ENCODE data around the gene FEM1C. TPM values are rescaled to one million over a fixed set of nuclear protein-coding genes. Genes with fewer than 3 reads are reported as not detected.

FEM1C gene
- total RNA-seq, 1 donor from 2014 or later: 24.1 TPM

DNA sequence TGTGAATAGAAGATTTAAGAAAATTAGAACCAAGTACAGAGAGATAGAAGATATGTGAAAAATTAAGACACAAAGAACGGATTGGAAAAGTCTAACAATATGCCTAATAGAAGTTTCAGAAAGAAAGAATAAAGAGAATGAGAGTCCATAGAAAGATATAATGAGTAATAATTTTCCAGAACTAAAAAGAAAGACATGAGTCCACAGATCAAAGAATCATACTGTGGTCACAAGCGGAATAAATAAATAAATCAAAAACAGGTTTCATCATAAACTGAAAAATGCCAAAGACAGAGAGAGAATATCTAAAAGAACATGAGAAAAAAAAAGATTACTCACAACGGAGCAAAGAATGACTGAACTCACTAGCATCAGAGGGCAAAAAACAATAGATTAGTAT lies 32.9 kb downstream of the FEM1C start:
- H3K4me1 ChIP-seq: no peaks in the 10 kb centered on the region
- no peak overlapping the region for H3K27ac ChIP-seq
- intact Hi-C loops (cut with DNase I): no loop called here
- no peak for DNase-seq
- TF ChIP-seq, protein P1, sequence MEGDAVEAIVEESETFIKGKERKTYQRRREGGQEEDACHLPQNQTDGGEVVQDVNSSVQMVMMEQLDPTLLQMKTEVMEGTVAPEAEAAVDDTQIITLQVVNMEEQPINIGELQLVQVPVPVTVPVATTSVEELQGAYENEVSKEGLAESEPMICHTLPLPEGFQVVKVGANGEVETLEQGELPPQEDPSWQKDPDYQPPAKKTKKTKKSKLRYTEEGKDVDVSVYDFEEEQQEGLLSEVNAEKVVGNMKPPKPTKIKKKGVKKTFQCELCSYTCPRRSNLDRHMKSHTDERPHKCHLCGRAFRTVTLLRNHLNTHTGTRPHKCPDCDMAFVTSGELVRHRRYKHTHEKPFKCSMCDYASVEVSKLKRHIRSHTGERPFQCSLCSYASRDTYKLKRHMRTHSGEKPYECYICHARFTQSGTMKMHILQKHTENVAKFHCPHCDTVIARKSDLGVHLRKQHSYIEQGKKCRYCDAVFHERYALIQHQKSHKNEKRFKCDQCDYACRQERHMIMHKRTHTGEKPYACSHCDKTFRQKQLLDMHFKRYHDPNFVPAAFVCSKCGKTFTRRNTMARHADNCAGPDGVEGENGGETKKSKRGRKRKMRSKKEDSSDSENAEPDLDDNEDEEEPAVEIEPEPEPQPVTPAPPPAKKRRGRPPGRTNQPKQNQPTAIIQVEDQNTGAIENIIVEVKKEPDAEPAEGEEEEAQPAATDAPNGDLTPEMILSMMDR (IDR thresholded peaks at IDR 0.05): no peak
- no peak for ATAC-seq
- H3K27me3 ChIP-seq (ENCODE audit: low read depth): no peaks in the 10 kb centered on the region
- no peaks in the 10 kb centered on the region for H3K36me3 ChIP-seq
- H3K9me3 ChIP-seq: no peaks in the 10 kb centered on the region
- no peak overlapping the region for H3K4me3 ChIP-seq

DNA sequence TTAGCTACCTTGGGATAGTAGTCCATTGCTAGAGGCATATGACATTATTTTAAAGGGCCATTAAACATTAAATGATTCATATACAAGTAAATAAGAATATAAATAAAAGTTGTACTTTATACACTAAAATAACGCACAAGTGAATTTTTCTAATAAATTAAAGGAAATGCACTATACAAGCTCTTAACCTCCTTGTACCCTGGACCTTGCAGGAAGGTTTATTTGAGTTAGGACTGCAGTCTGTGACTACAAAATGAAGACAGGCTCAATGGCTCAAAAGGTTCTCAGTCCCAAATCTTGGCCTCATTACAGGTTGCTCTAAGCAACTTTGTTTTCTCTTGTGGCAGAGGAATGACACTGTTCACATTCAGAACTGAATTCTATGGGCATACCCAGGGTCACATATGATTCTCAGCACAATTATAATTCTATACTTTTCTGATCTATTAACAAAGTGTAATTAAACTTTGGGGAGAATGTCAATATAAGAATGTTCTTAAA lies 34.4 kb downstream of the FEM1C start:
- H3K4me1 ChIP-seq: no peaks in the 10 kb centered on the region
- no peaks in the 10 kb centered on the region for H3K9me3 ChIP-seq
- intact Hi-C loops (cut with DNase I): no loop called here
- DNase-seq: no peak
- H3K36me3 ChIP-seq: no peaks in the 10 kb centered on the region
- no peak overlapping the region for H3K27ac ChIP-seq
- H3K27me3 ChIP-seq (ENCODE audit: low read depth): no peaks in the 10 kb centered on the region
- TF ChIP-seq, protein P1 (IDR thresholded peaks at IDR 0.05): no peak
- no peak for ATAC-seq
- H3K4me3 ChIP-seq: no peak overlapping the region

DNA sequence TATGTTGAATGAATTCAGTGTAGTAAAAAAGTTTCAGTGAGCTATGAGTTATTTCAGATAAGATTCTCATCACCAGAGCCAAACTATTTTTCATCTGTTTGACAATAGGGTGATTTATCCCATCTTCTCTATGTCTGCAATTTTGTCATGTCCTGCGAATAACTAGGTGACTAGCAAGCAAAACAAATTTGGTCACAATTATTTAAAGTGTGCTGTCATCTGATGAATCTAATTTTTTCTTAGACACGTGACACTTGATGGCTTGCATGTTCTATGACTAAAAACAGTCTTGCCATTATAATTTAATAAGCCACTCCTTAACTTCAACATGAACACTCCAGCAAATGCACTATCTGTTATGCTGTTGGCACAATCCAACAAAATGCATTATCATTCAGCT lies 35.0 kb downstream of the FEM1C start:
- no peaks in the 10 kb centered on the region for H3K9me3 ChIP-seq
- intact Hi-C loops (cut with DNase I): no loop called here
- TF ChIP-seq, protein P1 (IDR thresholded peaks at IDR 0.05): no peak

DNA sequence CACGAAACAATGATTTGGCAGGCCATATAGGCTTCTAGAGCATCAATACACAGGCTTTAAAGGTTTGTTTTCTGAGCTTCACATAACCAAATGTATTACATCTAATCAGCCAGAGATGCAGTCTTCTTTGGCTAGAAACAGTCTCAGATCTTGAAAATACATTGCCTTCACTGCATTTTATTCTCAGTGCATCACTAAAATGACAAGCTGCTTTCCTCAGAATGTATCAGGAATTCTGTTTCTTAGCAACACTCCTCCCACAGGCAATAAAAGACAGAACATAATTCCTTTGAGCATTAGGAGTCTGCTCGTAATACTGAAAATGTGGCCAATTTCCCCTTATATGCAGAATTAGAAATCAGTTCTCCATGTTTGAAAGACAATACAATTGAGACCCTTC lies 36.9 kb downstream of the FEM1C start:
- H3K36me3 ChIP-seq: no peaks in the 10 kb centered on the region
- no peak overlapping the region for H3K4me3 ChIP-seq
- intact Hi-C loops (cut with DNase I): no loop called here
- H3K9me3 ChIP-seq: no peaks in the 10 kb centered on the region
- no peak for DNase-seq
- no peak for ATAC-seq
- H3K4me1 ChIP-seq: no peaks in the 10 kb centered on the region
- TF ChIP-seq, protein P1 (IDR thresholded peaks at IDR 0.05): no peak
- no peaks in the 10 kb centered on the region for H3K27me3 ChIP-seq (ENCODE audit: low read depth)
- H3K27ac ChIP-seq: no peak overlapping the region

More for the DNA sequence above, 35.0 kb downstream of the FEM1C start:
- H3K4me1 ChIP-seq: no peaks in the 10 kb centered on the region
- DNase-seq: no peak
- no peaks in the 10 kb centered on the region for H3K36me3 ChIP-seq
- no peaks in the 10 kb centered on the region for H3K27me3 ChIP-seq (ENCODE audit: low read depth)
- ATAC-seq: no peak
- no peak overlapping the region for H3K27ac ChIP-seq
- H3K4me3 ChIP-seq: no peak overlapping the region

DNA sequence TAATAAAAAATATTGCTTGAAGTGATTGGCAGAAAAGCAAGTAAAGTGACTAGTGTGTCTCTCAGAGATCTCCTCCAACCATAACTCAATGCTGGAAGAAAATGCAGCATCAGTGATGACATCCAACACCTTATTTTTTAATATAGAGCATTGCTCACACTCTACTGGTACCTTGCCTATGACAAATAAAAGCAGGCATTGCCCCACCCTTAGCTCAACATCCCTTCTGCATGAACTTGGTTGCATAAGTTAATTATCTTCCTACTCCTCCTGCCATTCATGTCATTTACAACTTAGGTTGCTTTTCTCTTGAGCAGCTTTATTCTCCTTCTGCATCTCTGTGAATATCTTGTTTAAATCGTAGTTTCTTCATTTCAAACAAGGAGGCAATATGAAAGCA lies 41.2 kb downstream of the FEM1C start:
- no peak for ATAC-seq
- Histone ChIP-seq H3K9me3 (no peaks in the 10 kb centered on the region), H3K27ac (no peak overlapping the region), H3K36me3 (no peaks in the 10 kb centered on the region), H3K4me1 (no peaks in the 10 kb centered on the region), H3K4me3 (no peak overlapping the region), H3K27me3 (ENCODE audit: low read depth) (no peaks in the 10 kb centered on the region)
- TF ChIP-seq, protein P1 (IDR thresholded peaks at IDR 0.05): no peak
- intact Hi-C loops (cut with DNase I): no loop called here
- DNase-seq: no peak
